Measurements from ENCODE around the gene PSMG4.
A peak's percentile ranks its signal among the peaks of the same experiment; 100 is the strongest.

Gene PSMG4

DNA sequence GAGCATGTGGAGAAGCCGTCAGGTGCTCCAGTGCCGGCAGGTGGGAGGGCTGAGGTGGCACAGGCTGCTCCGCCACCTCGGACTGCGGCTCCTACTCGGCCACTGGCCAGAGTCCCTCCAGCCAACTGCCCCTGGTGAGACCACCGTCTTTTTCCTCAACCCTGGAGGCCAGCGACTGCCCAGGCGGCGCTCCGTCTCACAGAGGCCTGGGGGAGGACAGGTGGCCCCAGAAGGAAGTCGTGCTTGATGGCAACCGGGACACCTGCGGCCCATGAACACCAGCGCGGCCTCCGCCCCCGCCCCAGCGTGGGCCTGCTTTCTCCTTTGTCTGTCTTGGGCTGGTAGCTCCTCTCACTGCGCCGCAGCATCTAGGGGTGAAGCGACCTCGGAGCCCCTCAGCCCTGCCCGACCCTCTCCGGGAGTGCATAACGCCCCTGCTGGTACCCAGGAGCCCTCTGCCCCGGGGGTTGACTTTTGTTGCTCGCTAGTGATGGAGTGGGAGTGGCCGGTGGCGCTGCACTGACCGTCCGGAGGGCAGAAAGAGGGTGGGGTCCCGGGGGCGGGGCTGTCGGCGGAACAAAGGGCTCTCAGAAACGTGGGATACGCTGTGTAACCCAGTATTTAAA is 30.6 kb upstream of the PSMG4 start:
- H3K4me3 ChIP-seq (ENCODE audit: low read depth, low read length): peak overlapping the region; percentile 63
- ChIA-PET POLR2A (interaction anchor here (0.6 to 2.6 kb wide), 7 partner anchors 9 to 71 kb away, joined by 3 to 17 read pairs (median 7); partner anchors contain the start of gene TUBB2A), CTCF (interaction anchor here (0.7 to 1.0 kb wide), 2 partner anchors 16 to 24 kb away, joined by 3 read pairs; no protein-coding TSS in a partner anchor)
- peaks cover 14 to 18% of the 10 kb centered on the region in 2 experiments; a peak in 2 of 3 replicates for H3K36me3 ChIP-seq (ENCODE audit: control insufficient read depth in 2 of 2, insufficient read depth in 1 of 2, low read length in 2 of 2)
- TF ChIP-seq ZNF157 (tag by site-specific recombination; IDR thresholded peaks at IDR 0.05): 0 out of 2 replicates have a peak, but pooled peaks have one; percentile 45
- TF ChIP-seq IKZF3 (tag by site-specific recombination; IDR thresholded peaks at IDR 0.05): peak; percentile 50
- TF ChIP-seq SCRT2 (tag by site-specific recombination; IDR thresholded peaks at IDR 0.05): peak; percentile 97
- TF ChIP-seq KLF8 (tag by site-specific recombination; IDR thresholded peaks at IDR 0.05): 0 out of 2 replicates have a peak, but pooled peaks have one; percentile 1
- 0 out of 2 replicates have a peak, but pooled peaks have one; percentile 29 for TF ChIP-seq YY2 (tag by site-specific recombination; IDR thresholded peaks at IDR 0.05)
- TF ChIP-seq ZNF600 (tag by site-specific recombination; IDR thresholded peaks at IDR 0.05): peak; percentile 73; the same call in 1 of the 2 replicates
- 0 out of 2 replicates have a peak, but pooled peaks have one; percentile 2 for TF ChIP-seq ZNF366 (tag by site-specific recombination; conservative IDR thresholded peaks at IDR 0.05)
- TF ChIP-seq BCL11A (tag by site-specific recombination; IDR thresholded peaks at IDR 0.05; ENCODE audit: low read depth): 0 out of 2 replicates have a peak, but pooled peaks have one; percentile 7
- no peak for TF ChIP-seq RBAK (tag by site-specific recombination; IDR thresholded peaks at IDR 0.05)
- no peak for TF ChIP-seq SP2 (tag by site-specific recombination; IDR thresholded peaks at IDR 0.05)
- peak; percentile 85 for TF ChIP-seq ZNF223 (tag by site-specific recombination; IDR thresholded peaks at IDR 0.05)
- no peak for TF ChIP-seq ZNF184 (tag by site-specific recombination; IDR thresholded peaks at IDR 0.05)
- TF ChIP-seq, protein P1, sequence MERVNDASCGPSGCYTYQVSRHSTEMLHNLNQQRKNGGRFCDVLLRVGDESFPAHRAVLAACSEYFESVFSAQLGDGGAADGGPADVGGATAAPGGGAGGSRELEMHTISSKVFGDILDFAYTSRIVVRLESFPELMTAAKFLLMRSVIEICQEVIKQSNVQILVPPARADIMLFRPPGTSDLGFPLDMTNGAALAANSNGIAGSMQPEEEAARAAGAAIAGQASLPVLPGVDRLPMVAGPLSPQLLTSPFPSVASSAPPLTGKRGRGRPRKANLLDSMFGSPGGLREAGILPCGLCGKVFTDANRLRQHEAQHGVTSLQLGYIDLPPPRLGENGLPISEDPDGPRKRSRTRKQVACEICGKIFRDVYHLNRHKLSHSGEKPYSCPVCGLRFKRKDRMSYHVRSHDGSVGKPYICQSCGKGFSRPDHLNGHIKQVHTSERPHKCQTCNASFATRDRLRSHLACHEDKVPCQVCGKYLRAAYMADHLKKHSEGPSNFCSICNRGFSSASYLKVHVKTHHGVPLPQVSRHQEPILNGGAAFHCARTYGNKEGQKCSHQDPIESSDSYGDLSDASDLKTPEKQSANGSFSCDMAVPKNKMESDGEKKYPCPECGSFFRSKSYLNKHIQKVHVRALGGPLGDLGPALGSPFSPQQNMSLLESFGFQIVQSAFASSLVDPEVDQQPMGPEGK (tag by site-specific recombination; IDR thresholded peaks at IDR 0.05): 0 out of 2 replicates have a peak, but pooled peaks have one; percentile 87
- peak; percentile 59; the same call in 1 of the 2 replicates for TF ChIP-seq ZEB2 (tag by site-specific recombination; IDR thresholded peaks at IDR 0.05)
- H3K4me1 ChIP-seq (ENCODE audit: control insufficient read depth, insufficient read depth, low read length): peaks cover 8% of the 10 kb centered on the region; the same call in 1 of the 2 replicates
- H3K27ac ChIP-seq (ENCODE audit: extremely low read depth, low read depth, low read length): peak overlapping the region; percentile 93; the same call in 1 of the 2 replicates
- H3K9me3 ChIP-seq (ENCODE audit: control insufficient read depth, insufficient read depth, low read depth, low read length): no peaks in the 10 kb centered on the region

DNA sequence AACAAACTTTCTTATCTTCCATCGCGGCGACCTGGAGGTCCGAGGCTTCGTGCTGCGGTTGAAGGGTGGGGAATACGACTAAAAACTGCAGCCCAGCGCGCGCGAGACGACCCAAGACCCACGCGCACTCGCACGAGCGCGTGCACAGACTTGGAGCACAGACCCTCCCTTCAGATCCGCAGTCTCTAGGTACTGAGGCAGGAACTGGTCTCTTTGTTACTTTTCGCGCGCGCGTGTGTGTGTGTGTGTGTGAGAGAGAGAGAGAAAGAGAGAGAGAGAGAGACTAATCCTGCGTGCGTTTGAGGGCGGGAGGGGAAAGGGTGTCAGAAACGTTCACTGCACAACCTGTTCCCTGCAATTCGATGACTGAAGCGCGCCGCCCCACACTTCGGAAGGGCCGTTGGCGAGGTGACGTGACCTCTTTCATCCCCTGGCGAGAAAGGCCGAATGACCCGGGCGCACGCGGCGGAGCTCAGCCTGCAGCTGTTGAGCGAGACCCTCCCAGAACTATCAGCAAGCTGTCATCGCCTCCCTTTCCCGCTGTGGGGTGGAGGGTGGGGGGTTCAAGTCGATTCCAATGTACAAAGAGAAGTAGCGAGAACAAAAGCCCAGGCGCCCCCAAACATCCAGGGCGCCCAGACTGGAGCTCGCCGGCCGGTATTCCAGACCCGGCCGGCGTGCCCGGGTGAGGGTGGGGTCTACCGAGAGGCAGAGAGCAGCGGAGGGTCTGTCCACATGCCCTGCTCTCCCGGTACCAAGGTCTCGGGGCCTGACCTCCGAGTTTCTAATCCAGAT is 29.8 kb upstream of the PSMG4 start:
- CTCF ChIA-PET: interaction anchor here (3.0 kb wide), 1 partner anchor 23 kb away, joined by 27 read pairs; no protein-coding TSS in a partner anchor
- POLR2A ChIA-PET: interaction anchor here (0.9 to 2.6 kb wide), 2 partner anchors 17 to 72 kb away, joined by 4 to 17 read pairs; partner anchors contain the start of gene TUBB2A
- peaks cover 8% of the 10 kb centered on the region; the same call in 1 of the 2 replicates for H3K4me1 ChIP-seq (ENCODE audit: control insufficient read depth, insufficient read depth, low read length)
- no peak overlapping the region for H3K4me3 ChIP-seq (ENCODE audit: low read depth, low read length)
- H3K27ac ChIP-seq (ENCODE audit: extremely low read depth, low read depth, low read length): no peak overlapping the region
- TF ChIP-seq ZNF596 (tag by site-specific recombination; IDR thresholded peaks at IDR 0.05): peak; percentile 69
- no peak for TF ChIP-seq ZNF792 (tag by site-specific recombination; IDR thresholded peaks at IDR 0.05)
- TF ChIP-seq ZNF335 (tag by site-specific recombination; conservative IDR thresholded peaks at IDR 0.05): no peak
- no peak for TF ChIP-seq ZNF571 (tag by site-specific recombination; IDR thresholded peaks at IDR 0.05)
- TF ChIP-seq, protein P1 (tag by site-specific recombination; IDR thresholded peaks at IDR 0.05): 0 out of 2 replicates have a peak, but pooled peaks have one; percentile 9
- TF ChIP-seq SCRT1 (tag by site-specific recombination; IDR thresholded peaks at IDR 0.05; ENCODE audit: borderline replicate concordance): no peak
- TF ChIP-seq ZNF791 (tag by site-specific recombination; IDR thresholded peaks at IDR 0.05): no peak
- no peak for TF ChIP-seq GFI1B (tag by site-specific recombination; IDR thresholded peaks at IDR 0.05)
- TF ChIP-seq ZFP41 (tag by site-specific recombination; IDR thresholded peaks at IDR 0.05; ENCODE audit: borderline replicate concordance): no peak
- H3K36me3 ChIP-seq (ENCODE audit: control insufficient read depth in 2 of 2, insufficient read depth in 1 of 2, low read length in 2 of 2): peaks cover 6 to 14% of the 10 kb centered on the region in 2 experiments; a peak in 2 of 3 replicates
- no peaks in the 10 kb centered on the region for H3K9me3 ChIP-seq (ENCODE audit: control insufficient read depth, insufficient read depth, low read depth, low read length)

Measured in HEK293 (cell line).